Bronchial epithelial cell (primary cell): ENCODE data around the gene C1orf116. TPM values are rescaled to one million over a fixed set of nuclear protein-coding genes. Genes with fewer than 3 reads are reported as not detected.

Experiments used
- DNase-seq: peaks from one replicate; pipeline ENCODE4 v3.0.0-alpha.2; 2010; ENCODE audit warnings: low read depth
- FAIRE-seq: peaks from 2 replicates; lab custom pipeline; 2011; peaks lifted over from hg19 to GRCh38; lab: Jason Lieb, UNC
- H3K27me3 ChIP-seq: 2 replicates; pipeline ENCODE4 v1.5.1; 2011; ENCODE audit warnings: low read length; ENCODE audit not compliant: control insufficient read depth, insufficient read depth
- H3K36me3 ChIP-seq: 2 replicates; pipeline ENCODE4 v1.5.1; 2011; ENCODE audit warnings: low read length; ENCODE audit not compliant: control insufficient read depth, insufficient read depth
- H3K4me3 ChIP-seq: 2 replicates; pipeline ENCODE4 v1.5.1; 2011; ENCODE audit warnings: mild to moderate bottlenecking, low read depth, low read length, control low read depth
- CTCF ChIP-seq: IDR thresholded peaks from 2 replicates; pipeline ENCODE4 v1.5.1; 2011; ENCODE audit warnings: mild to moderate bottlenecking, moderate library complexity, low read length, control low read depth, inconsistent platforms; ENCODE audit not compliant: insufficient read depth, severe bottlenecking
- total RNA-seq: library from RNA; depleted of rRNA; stranded (reverse); fragments of >200 nt; gene quantifications from 2 replicates; pipeline ENCODE4 v1.2.1, GENCODE V29; 2014

Gene C1orf116
- total RNA-seq, 1 donor from 2014 or later: 20.0 TPM

GRCh38 chr1:207028884-207029650 lies 3.5 kb downstream of the C1orf116 start:
- DNase-seq (peak; percentile 79), FAIRE-seq (no peak)
- Histone ChIP-seq H3K4me3 (no peak overlapping the region), H3K36me3 (peaks cover 8% of the 10 kb centered on the region), H3K27me3 (no peaks in the 10 kb centered on the region)
- no peak for TF ChIP-seq CTCF

DNA sequence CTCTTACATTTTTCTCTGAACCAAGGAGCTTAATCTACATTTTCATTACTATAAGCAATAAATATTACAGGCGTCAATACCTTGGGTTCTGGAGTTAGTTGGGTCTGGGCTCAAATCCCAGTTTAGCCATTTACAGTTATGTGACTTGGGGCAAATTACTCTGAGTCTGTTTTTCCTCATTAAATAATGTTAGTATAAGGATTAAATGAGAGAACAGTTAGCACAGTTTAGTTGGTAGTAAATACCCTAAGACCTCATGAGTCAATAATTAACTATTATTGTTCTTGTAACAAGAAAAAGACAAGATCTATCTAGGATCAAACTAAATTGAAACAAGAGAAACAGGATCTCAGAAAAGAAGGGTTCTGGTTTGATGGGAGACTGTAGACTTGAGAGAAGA lies 4.6 kb downstream of the C1orf116 start:
- DNase-seq (peak; percentile 29), FAIRE-seq (no peak)
- TF ChIP-seq CTCF: no peak
- H3K27me3 ChIP-seq: no peaks in the 10 kb centered on the region
- H3K36me3 ChIP-seq: peaks cover 14% of the 10 kb centered on the region
- H3K4me3 ChIP-seq: peak overlapping the region; percentile 18

DNA sequence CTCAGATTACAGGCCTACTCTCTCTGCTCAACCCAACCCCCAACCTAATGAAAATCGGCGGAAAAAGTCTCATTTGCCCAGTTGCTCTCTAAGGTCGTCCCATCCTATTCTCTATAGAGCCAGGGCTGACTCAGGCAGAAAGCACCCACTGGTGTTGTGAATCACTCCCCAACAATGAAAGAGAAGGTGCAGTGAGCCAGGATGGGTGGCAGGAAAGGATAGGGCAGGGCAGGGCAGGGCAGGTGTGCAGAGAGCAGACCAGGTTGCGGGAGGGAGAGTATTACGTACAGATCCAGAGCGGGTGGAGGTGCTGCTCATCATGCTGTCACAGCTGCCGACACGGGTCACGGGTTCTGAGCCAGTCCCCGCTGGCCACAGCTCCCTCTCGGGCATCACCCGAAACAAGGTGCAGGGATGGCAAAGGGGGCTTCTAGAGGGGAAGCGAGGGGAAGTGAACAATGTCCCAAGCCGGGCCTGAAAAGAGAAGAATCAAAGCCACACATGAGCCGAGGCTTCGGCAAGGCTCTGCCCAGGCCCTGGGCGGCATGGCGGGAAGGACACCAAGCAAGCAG lies 5.3 kb downstream of the C1orf116 start:
- DNase-seq (peak; percentile 97), FAIRE-seq (peak; percentile 58)
- Histone ChIP-seq H3K4me3 (peak overlapping the region; percentile 18), H3K36me3 (peaks cover 19% of the 10 kb centered on the region), H3K27me3 (no peaks in the 10 kb centered on the region)
- TF ChIP-seq CTCF: no peak

DNA sequence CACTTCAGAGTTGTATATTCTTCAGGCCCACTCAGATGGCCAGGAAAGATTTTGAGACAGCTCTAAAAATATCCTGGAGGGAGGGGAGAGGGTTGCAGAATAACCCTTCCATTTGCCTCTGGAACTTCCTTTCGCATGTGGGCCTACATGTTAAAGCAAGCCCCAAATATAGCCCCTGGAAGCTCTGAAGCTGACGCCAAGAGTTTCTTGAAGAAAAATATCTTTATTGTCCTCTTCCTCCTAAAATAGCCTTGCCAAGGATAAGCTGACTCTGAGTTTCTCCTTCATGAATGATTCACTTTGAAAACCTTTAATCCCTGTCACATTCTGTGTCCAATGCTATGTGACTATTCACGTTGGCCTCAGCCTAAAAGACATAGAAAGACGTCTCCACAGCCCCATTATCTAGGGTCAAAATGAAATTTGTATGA lies 6.4 kb downstream of the C1orf116 start:
- no peak overlapping the region for H3K4me3 ChIP-seq
- H3K36me3 ChIP-seq: peaks cover 18% of the 10 kb centered on the region
- DNase-seq (peak; percentile 62), FAIRE-seq (no peak)
- no peaks in the 10 kb centered on the region for H3K27me3 ChIP-seq
- TF ChIP-seq CTCF: no peak

GRCh38 chr1:207025146-207025880 lies 7.2 kb downstream of the C1orf116 start:
- Histone ChIP-seq H3K36me3 (peaks cover 18% of the 10 kb centered on the region), H3K4me3 (no peak overlapping the region)
- peak; percentile 58 for DNase-seq

More at GRCh38 chr1:207025146-207025880, 7.2 kb downstream of the C1orf116 start:
- H3K27me3 ChIP-seq: no peaks in the 10 kb centered on the region
- FAIRE-seq: no peak
- TF ChIP-seq CTCF: peak; percentile 7
